ENCODE results near the gene CPA4.

- no peak for TF ChIP-seq CTCF (IDR thresholded peaks at IDR 0.05)
- no peak for TF ChIP-seq POLR2A (IDR thresholded peaks at IDR 0.05)
Observed at GRCh38 chr7:130275826-130276297, 17.1 kb upstream of the CPA4 start.
